Panc1 (cell line): Measurements from ENCODE around the gene FAF1. TPM values are rescaled to one million over a fixed set of nuclear protein-coding genes. Genes with fewer than 3 reads are reported as not detected.
A peak's percentile ranks its signal among the peaks of the same experiment; 100 is the strongest.
"Not testable (repeated sequence)": the region's sequence is repeated elsewhere in the genome, so short reads cannot be mapped to it uniquely, and the experiment has no call there.

Experiments used
- ATAC-seq: fragments of 200-7000 bp; cut with Tn5 transposase; 2 replicates; pipeline ENCODE4 v1.9.1; 2020; ENCODE audit warnings: mild to moderate bottlenecking, moderate library complexity
- BruUV-seq: library from RNA; stranded (reverse); fragments of 400-500 nt; replicated peaks from 2 replicates; lab custom pipeline; 2021; lab: Mats Ljungman, UMichigan
- CTCF ChIA-PET: fragments of 300-600 bp; sonication (Branson Sonifier 250); formaldehyde crosslinking; loops from one replicate; lab custom pipeline; 2022; ENCODE audit warnings: antibody characterized with exemption; lab: Charles Lee
- POLR2A ChIA-PET: fragments of 300-600 bp; sonication (Branson Sonifier 250); formaldehyde crosslinking; loops from one replicate; lab custom pipeline; 2022; ENCODE audit warnings: antibody characterized with exemption; lab: Charles Lee
- DNase-seq: peaks from one replicate; pipeline ENCODE4 v3.0.0-alpha.2; 2010; ENCODE audit warnings: low read depth, low spot score
- H3K27ac ChIP-seq: 2 replicates; pipeline ENCODE4 v1.5.1; 2011; ENCODE audit warnings: mild to moderate bottlenecking, low read length, inconsistent platforms
- H3K27me3 ChIP-seq: fragments of 200-500 bp; sonication (Bioruptor generic); 2 replicates; pipeline ENCODE4 v1.6.0; 2014; ENCODE audit warnings: low read length, inconsistent platforms; ENCODE audit not compliant: control insufficient read depth, insufficient read depth
- H3K36me3 ChIP-seq: fragments of 200-500 bp; sonication (Bioruptor generic); 2 replicates; pipeline ENCODE4 v1.5.1; 2014; ENCODE audit warnings: inconsistent platforms, mild to moderate bottlenecking, low read length, moderate library complexity; ENCODE audit not compliant: control insufficient read depth, insufficient read depth
- H3K4me1 ChIP-seq: 2 replicates; pipeline ENCODE4 v1.5.1; 2011; ENCODE audit warnings: inconsistent platforms, mild to moderate bottlenecking, low read length, moderate library complexity; ENCODE audit not compliant: control insufficient read depth, insufficient read depth
- H3K4me3 ChIP-seq, 2 experiments: 2 replicates each; pipeline ENCODE4 v1.5.1; 2011 to 2012; ENCODE audit warnings: low read depth in 2 of 2, low read length in 2 of 2, mild to moderate bottlenecking in 2 of 2, inconsistent platforms in 1 of 2, moderate library complexity in 1 of 2
- H3K9me3 ChIP-seq: fragments of 200-500 bp; sonication (Bioruptor generic); 2 replicates; pipeline ENCODE4 v1.5.1; 2014; ENCODE audit warnings: low read depth, mild to moderate bottlenecking, inconsistent platforms, low read length, moderate library complexity; ENCODE audit not compliant: control insufficient read depth, insufficient read depth
- POLR2AphosphoS5 ChIP-seq: IDR thresholded peaks from 2 replicates; pipeline ENCODE4 v1.6.1; 2012; ENCODE audit warnings: mild to moderate bottlenecking, low read depth, low read length, moderate library complexity
- SIN3A ChIP-seq: IDR thresholded peaks from 2 replicates; pipeline ENCODE4 v1.6.1; 2012; ENCODE audit warnings: low read depth, mild to moderate bottlenecking, low read length, moderate library complexity, borderline replicate concordance; ENCODE audit not compliant: insufficient read depth
- TCF7L2 ChIP-seq: IDR thresholded peaks from 2 replicates; pipeline ENCODE4 v1.6.1; 2011; ENCODE audit warnings: mild to moderate bottlenecking, low read depth, low read length, inconsistent platforms
- in situ Hi-C: cut with HindIII; loops from 2 replicates; pipeline ENCODE4 v1.10.0; 2016; ENCODE audit warnings: low sequenced_read_pairs, low pct_unique_long_range_greater_than_20kb
- intact Hi-C: fragments of 100-400 bp; cut with micrococcal nuclease; formaldehyde crosslinking; loops from one replicate; pipeline ENCODE4 v1.10.0; 2022; ENCODE audit not compliant: unreplicated experiment
- total RNA-seq: library from RNA; stranded (reverse); gene quantifications from one replicate; pipeline ENCODE4 v1.2.1, GENCODE V29; 2021; ENCODE audit not compliant: unreplicated experiment
- TF ChIP-seq, protein P1 (sequence below): fragments of 450-650 bp; IDR thresholded peaks from 2 replicates; pipeline ENCODE4 v1.5.1; 2017; ENCODE audit warnings: mild to moderate bottlenecking
- TF ChIP-seq, protein P2 (sequence below), 2 experiments: IDR thresholded peaks; 2 replicates each; pipeline ENCODE4 v1.6.1; 2011 to 2012; ENCODE audit warnings: low read depth in 2 of 2, control low read depth in 1 of 2, low read length in 1 of 2, mild to moderate bottlenecking in 1 of 2, moderate library complexity in 1 of 2; ENCODE audit not compliant: insufficient read depth in 1 of 2

The FAF1 gene
- total RNA-seq, 1 experiment from 2014 or later: 101 TPM

DNA sequence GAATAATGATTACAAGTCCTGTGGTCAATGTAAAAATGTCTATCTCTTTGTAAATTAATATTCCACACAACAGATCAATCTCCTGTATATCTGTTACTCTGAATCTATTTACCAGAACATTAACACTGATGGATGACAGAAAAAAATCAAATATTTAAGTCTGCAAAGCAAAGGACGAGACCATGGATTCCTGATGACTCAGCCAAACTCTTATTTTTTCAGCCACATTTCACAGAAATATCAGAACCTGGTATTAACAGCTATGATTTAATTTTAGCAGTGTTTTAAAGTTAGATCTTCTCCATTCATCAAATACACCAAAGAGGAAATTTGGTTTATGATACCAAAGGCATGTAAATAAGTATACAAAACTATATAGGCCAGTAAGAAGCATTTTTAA, 46.1 kb downstream of the FAF1 start:
- DNase-seq (no peak), ATAC-seq (no peak)
- TSS peak; percentile 14 for BruUV-seq
- no peak for TF ChIP-seq POLR2AphosphoS5
- TF ChIP-seq, protein P1, sequence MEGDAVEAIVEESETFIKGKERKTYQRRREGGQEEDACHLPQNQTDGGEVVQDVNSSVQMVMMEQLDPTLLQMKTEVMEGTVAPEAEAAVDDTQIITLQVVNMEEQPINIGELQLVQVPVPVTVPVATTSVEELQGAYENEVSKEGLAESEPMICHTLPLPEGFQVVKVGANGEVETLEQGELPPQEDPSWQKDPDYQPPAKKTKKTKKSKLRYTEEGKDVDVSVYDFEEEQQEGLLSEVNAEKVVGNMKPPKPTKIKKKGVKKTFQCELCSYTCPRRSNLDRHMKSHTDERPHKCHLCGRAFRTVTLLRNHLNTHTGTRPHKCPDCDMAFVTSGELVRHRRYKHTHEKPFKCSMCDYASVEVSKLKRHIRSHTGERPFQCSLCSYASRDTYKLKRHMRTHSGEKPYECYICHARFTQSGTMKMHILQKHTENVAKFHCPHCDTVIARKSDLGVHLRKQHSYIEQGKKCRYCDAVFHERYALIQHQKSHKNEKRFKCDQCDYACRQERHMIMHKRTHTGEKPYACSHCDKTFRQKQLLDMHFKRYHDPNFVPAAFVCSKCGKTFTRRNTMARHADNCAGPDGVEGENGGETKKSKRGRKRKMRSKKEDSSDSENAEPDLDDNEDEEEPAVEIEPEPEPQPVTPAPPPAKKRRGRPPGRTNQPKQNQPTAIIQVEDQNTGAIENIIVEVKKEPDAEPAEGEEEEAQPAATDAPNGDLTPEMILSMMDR: no peak
- ChIA-PET POLR2A (no interaction called here), CTCF (no interaction called here)
- in situ Hi-C loops: no loop called here
- H3K9me3 ChIP-seq: no peaks in the 10 kb centered on the region
- H3K36me3 ChIP-seq: no peaks in the 10 kb centered on the region; the same call in 1 of the 2 replicates
- no peak overlapping the region for H3K4me3 ChIP-seq
- no peaks in the 10 kb centered on the region for H3K4me1 ChIP-seq
- intact Hi-C loops: no loop called here
- no peak overlapping the region for H3K27ac ChIP-seq
- H3K27me3 ChIP-seq: no peaks in the 10 kb centered on the region

DNA sequence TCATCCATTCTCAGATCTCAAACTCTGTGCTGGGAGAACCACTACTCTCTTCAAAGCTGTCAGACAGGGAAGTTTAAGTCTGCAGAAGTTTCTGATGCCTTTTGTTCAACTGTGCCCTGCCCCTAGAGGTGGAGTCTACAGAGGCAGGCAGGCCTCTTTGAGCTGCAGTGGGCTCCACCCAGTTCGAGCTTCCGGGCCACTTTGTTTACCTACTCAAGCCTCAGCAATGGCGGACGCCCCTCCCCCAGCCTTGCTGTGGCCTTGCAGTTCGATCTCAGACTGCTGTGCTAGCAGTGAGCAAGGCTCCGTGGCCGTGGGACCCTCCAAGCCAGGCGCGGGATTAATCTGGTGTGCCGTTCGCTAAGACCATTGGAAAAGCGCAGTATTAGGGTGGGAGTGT, 49.7 kb downstream of the FAF1 start:
- H3K27ac ChIP-seq, intact Hi-C loops, H3K4me1 ChIP-seq, POLR2A ChIA-PET, BruUV-seq, in situ Hi-C loops, DNase-seq, H3K36me3 ChIP-seq, H3K9me3 ChIP-seq, H3K27me3 ChIP-seq, CTCF ChIA-PET, ATAC-seq, H3K4me3 ChIP-seq: not testable (repeated sequence)

DNA sequence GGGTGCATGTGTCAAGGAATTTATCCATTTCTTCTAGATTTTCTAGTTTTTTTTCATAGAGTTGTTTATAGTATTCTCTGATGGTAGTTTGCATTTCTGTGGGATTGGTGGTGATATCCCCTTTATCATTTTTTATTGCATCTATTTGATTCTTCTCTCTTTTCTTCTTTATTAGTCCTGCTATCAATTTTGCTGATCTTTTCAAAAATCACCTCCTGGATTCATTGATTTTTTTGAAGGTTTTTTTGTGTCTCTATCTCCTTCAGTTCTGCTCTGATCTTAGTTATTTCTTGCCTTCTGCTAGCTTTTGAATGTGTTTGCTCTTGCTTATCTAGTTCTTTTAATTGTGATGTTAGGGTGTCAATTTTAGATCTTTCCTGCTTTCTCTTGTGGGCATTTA, 52.5 kb downstream of the FAF1 start:
- H3K4me1 ChIP-seq, H3K27me3 ChIP-seq, H3K27ac ChIP-seq, CTCF ChIA-PET, H3K4me3 ChIP-seq, in situ Hi-C loops, H3K36me3 ChIP-seq, H3K9me3 ChIP-seq, BruUV-seq, ATAC-seq, intact Hi-C loops, POLR2A ChIA-PET, DNase-seq: not testable (repeated sequence)

DNA sequence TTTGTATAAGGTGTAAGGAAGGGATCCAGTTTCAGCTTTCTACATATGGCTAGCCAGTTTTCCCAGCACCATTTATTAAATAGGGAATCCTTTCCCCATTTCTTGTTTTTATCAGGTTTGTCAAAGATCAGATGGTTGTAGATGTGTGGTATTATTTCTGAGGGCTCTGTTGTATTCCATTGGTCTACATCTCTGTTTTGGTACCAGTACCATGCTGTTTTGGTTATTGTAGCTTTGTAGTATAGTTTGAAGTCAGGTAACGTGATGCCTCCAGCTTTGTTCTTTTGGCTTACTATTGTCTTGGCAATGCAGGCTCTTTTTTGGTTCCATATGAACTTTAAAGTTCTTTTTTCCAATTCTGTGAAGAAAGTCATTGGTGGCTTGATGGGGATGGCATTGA, 54.0 kb downstream of the FAF1 start:
- ATAC-seq, H3K27me3 ChIP-seq, intact Hi-C loops, BruUV-seq, DNase-seq, POLR2A ChIA-PET, in situ Hi-C loops, H3K9me3 ChIP-seq, CTCF ChIA-PET, H3K4me1 ChIP-seq, H3K36me3 ChIP-seq, H3K4me3 ChIP-seq, H3K27ac ChIP-seq: not testable (repeated sequence)

DNA sequence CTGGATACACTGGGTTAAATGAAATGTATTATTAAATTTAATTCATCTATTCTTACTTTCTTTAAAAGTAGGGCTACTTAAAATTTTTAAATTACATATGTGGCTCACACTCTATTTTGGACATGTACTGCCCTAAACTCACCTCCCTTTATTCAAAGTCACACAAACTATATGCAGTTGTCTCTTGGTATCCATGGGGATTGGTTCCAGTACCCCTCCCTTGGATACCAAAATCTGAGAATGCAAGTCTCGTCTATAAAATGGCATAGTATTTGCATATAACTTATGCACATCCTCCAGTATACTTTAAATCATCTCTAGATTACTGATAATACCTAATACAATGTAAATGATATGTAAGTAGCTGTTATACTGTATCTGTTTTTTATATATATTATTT, 57.6 kb downstream of the FAF1 start:
- DNase-seq (no peak), ATAC-seq (no peak)
- POLR2A ChIA-PET: no interaction called here
- in situ Hi-C loops: no loop called here
- no peak overlapping the region for H3K27ac ChIP-seq
- H3K9me3 ChIP-seq: no peaks in the 10 kb centered on the region
- no TSS peak for BruUV-seq
- H3K36me3 ChIP-seq: no peaks in the 10 kb centered on the region
- intact Hi-C loops: no loop called here
- no peaks in the 10 kb centered on the region for H3K27me3 ChIP-seq
- H3K4me3 ChIP-seq: no peak overlapping the region
- TF ChIP-seq, protein P2, sequence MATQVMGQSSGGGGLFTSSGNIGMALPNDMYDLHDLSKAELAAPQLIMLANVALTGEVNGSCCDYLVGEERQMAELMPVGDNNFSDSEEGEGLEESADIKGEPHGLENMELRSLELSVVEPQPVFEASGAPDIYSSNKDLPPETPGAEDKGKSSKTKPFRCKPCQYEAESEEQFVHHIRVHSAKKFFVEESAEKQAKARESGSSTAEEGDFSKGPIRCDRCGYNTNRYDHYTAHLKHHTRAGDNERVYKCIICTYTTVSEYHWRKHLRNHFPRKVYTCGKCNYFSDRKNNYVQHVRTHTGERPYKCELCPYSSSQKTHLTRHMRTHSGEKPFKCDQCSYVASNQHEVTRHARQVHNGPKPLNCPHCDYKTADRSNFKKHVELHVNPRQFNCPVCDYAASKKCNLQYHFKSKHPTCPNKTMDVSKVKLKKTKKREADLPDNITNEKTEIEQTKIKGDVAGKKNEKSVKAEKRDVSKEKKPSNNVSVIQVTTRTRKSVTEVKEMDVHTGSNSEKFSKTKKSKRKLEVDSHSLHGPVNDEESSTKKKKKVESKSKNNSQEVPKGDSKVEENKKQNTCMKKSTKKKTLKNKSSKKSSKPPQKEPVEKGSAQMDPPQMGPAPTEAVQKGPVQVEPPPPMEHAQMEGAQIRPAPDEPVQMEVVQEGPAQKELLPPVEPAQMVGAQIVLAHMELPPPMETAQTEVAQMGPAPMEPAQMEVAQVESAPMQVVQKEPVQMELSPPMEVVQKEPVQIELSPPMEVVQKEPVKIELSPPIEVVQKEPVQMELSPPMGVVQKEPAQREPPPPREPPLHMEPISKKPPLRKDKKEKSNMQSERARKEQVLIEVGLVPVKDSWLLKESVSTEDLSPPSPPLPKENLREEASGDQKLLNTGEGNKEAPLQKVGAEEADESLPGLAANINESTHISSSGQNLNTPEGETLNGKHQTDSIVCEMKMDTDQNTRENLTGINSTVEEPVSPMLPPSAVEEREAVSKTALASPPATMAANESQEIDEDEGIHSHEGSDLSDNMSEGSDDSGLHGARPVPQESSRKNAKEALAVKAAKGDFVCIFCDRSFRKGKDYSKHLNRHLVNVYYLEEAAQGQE (IDR thresholded peaks at IDR 0.05; ENCODE audit: insufficient read depth in 1 of 2, low read depth in 2 of 2, low read length in 1 of 2): no peak
- TF ChIP-seq, protein P1: no peak
- no peak for TF ChIP-seq TCF7L2
- no peak for TF ChIP-seq SIN3A
- no peak for TF ChIP-seq POLR2AphosphoS5
- no peaks in the 10 kb centered on the region for H3K4me1 ChIP-seq
- CTCF ChIA-PET: no interaction called here
